Neutrophil (primary cell): Measurements from ENCODE around the gene DLK1.

ENCODE experiments used
- H3K27ac ChIP-seq: fragments of 200-600 bp; sonication (generic); 2 replicates; pipeline ENCODE4 v1.5.1; 2016; ENCODE audit warnings: mild to moderate bottlenecking, moderate library complexity
- H3K27me3 ChIP-seq: fragments of 200-600 bp; sonication (generic); 2 replicates; pipeline ENCODE4 v1.6.0; 2016; ENCODE audit warnings: mild to moderate bottlenecking
- H3K36me3 ChIP-seq: fragments of 200-600 bp; sonication (generic); 2 replicates; pipeline ENCODE4 v1.5.1; 2017
- H3K4me1 ChIP-seq, 2 experiments: fragments of 200-600 bp in 1 of 2; sonication (generic) in 1 of 2; 1 replicate in 1 of 2; 2 replicates in 1 of 2; pipeline versions ENCODE4 v1.5.1 to v1.6.1; 2013 to 2016; ENCODE audit warnings: low read depth in 1 of 2, low read length in 1 of 2, mild to moderate bottlenecking in 1 of 2, moderate library complexity in 1 of 2; ENCODE audit not compliant: control insufficient read depth in 1 of 2, insufficient read depth in 1 of 2
- H3K4me3 ChIP-seq, 2 experiments: fragments of 200-600 bp in 1 of 2; sonication (generic) in 1 of 2; 1 replicate in 1 of 2; 2 replicates in 1 of 2; pipeline ENCODE4 v1.5.1; 2013 to 2016; ENCODE audit warnings: low read depth in 1 of 2, low read length in 1 of 2, mild to moderate bottlenecking in 1 of 2, moderate library complexity in 1 of 2
- H3K9me3 ChIP-seq: fragments of 200-600 bp; sonication (generic); 2 replicates; pipeline ENCODE4 v1.5.1; 2016
- TF ChIP-seq, protein P1 (sequence below): fragments of 200-600 bp; sonication (generic); IDR thresholded peaks from 2 replicates; pipeline ENCODE4 v1.5.1; 2016; ENCODE audit warnings: antibody characterized with exemption

Gene DLK1

DNA sequence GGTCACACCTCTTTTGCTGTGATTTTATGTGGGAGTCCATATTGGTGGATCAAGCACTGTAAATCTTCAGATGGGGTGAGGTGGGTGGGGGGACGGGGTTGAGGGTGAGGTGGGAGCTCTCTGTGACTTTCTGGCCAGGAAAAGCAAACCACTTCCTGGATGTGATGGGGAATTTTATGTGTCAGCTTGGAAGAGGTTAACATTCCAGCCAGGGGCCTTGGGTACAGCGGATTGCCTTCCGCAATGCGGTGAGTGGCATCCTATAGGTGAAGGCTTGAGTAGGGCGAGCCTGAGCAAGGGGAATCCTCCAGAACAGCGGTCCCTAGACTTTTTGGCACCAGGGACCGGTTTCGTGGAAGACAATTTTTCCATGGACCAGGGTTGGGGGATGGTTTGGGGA is 36.2 kb downstream of the DLK1 start:
- Histone ChIP-seq H3K9me3 (no peaks in the 10 kb centered on the region), H3K4me3 (no peak overlapping the region), H3K27ac (no peak overlapping the region), H3K27me3 (peaks cover 4% of the 10 kb centered on the region), H3K36me3 (no peaks in the 10 kb centered on the region), H3K4me1 (no peaks in the 10 kb centered on the region)
- TF ChIP-seq, protein P1, sequence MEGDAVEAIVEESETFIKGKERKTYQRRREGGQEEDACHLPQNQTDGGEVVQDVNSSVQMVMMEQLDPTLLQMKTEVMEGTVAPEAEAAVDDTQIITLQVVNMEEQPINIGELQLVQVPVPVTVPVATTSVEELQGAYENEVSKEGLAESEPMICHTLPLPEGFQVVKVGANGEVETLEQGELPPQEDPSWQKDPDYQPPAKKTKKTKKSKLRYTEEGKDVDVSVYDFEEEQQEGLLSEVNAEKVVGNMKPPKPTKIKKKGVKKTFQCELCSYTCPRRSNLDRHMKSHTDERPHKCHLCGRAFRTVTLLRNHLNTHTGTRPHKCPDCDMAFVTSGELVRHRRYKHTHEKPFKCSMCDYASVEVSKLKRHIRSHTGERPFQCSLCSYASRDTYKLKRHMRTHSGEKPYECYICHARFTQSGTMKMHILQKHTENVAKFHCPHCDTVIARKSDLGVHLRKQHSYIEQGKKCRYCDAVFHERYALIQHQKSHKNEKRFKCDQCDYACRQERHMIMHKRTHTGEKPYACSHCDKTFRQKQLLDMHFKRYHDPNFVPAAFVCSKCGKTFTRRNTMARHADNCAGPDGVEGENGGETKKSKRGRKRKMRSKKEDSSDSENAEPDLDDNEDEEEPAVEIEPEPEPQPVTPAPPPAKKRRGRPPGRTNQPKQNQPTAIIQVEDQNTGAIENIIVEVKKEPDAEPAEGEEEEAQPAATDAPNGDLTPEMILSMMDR, result no peak

DNA sequence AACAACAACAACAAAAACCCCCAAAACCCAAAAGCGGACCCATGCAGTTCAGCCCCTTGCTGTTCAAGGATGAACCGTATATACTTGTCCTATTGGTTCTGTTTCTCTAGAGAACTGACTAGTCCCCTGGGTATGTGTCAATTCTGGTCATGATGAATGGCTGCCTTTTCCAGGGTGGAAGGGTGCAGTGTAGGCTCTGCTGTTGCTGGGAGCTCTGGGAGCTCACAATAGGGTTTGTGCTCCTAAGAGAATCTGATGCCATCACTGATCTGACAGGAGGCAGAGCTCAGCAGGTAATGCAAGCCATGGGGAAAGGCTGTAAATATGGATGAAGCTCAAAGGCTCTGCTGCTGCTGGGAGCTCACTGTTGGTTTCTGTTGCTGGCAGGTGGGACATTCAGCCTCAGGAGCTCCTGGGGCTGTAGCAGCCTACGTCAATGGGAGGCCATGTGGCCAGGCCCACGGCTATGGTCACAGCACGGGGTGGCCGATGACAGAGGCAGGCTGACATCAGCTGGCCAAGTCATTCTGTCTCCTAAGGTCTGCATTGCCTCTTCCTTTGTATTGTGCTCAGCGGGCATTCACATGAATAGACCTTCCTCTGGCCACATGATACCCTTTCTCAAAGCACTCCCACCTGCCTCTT is 37.9 kb downstream of the DLK1 start:
- H3K27me3 ChIP-seq, result peaks cover 8% of the 10 kb centered on the region
- H3K4me3 ChIP-seq, result no peak overlapping the region
- TF ChIP-seq, protein P1, result no peak
- H3K36me3 ChIP-seq, result no peaks in the 10 kb centered on the region
- H3K9me3 ChIP-seq, result no peaks in the 10 kb centered on the region
- no peaks in the 10 kb centered on the region for H3K4me1 ChIP-seq
- no peak overlapping the region for H3K27ac ChIP-seq

DNA sequence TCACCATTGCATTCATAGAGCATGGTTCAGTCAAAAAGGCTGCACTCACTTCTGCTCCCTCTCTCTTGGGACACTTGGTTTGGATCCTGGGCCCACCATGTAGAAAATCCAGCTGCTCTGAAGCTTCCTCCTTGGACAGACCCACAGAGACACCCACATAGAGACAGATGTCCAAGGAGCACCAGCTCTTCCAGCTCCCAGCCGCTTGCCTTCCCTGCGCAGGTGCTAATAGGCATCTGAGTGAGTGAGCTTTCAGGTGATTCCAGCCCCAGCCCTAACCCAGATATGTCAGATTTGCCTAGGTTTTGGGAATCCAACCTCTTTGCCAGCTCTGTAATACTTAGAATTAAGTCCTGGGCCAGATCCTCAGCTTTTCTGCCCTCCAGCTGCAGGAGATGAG is 38.6 kb downstream of the DLK1 start:
- no peaks in the 10 kb centered on the region for H3K4me1 ChIP-seq
- H3K4me3 ChIP-seq, result no peak overlapping the region
- peaks cover 8% of the 10 kb centered on the region for H3K27me3 ChIP-seq
- TF ChIP-seq, protein P1, result no peak
- no peaks in the 10 kb centered on the region for H3K36me3 ChIP-seq
- no peak overlapping the region for H3K27ac ChIP-seq
- H3K9me3 ChIP-seq, result no peaks in the 10 kb centered on the region

DNA sequence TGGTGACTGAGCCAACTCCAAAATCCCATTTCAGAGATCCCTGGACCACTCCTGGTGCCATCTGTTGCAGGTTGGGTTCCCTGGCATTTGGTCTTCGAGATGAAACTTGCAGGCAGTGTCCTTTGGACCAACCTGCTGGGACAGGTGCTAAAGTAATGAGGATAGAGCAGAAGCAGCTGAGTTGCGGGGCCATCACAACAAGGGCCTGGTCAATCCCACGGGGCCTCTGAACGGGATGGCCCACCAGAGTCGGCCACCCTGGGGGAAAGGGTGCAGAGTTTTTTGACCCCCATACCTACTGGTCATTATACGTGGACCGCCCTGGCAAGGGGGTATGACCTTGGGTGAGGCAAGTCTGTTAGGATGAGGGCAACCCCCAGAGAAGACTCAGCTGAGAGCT is 39.3 kb downstream of the DLK1 start:
- TF ChIP-seq, protein P1, result no peak
- no peak overlapping the region for H3K4me3 ChIP-seq
- H3K36me3 ChIP-seq, result no peaks in the 10 kb centered on the region
- H3K27me3 ChIP-seq, result peaks cover 8% of the 10 kb centered on the region
- H3K27ac ChIP-seq, result no peak overlapping the region
- no peaks in the 10 kb centered on the region for H3K9me3 ChIP-seq
- no peaks in the 10 kb centered on the region for H3K4me1 ChIP-seq

DNA sequence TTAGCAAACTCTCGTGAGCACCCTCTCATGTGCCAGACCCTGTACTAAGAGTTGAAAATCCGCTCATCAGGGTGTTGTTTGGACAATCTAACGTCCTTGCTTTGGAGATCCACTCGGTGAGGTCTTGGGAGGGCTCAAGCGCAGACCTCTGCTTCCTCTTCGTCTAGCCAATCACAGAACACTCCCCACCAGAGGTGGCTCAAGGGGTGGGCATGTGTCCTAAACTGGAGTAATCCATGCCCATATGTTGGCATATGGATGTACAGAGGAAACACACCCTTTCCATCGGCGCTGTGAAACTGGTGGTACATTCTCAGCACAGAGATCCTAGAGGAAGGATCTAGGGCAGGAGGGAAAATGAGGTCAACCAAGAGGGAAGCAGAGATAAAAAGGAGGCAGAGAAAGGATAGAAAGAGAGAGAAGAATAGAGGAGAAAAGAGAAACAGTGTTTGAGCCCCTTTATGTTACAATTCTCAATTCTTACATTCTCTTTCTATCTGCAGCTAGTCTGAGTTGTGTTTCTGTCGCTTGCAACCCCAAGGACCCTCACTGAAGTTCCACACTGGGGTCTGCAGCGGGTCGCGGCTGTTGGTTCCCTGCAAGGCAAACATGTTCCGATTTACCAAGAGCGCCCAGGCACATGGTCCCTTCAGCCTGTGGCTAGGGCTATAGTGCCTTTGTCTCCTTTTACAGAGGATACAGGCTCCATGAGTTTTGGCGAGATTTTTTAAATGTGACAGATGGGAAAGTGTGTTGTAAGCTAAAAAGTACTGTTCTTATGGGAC is 40.5 kb downstream of the DLK1 start:
- H3K36me3 ChIP-seq, result no peaks in the 10 kb centered on the region
- no peak overlapping the region for H3K27ac ChIP-seq
- no peaks in the 10 kb centered on the region for H3K4me1 ChIP-seq
- no peak overlapping the region for H3K4me3 ChIP-seq
- TF ChIP-seq, protein P1, result no peak
- H3K27me3 ChIP-seq, result peaks cover 8% of the 10 kb centered on the region
- no peaks in the 10 kb centered on the region for H3K9me3 ChIP-seq
